H4 (cell line): ENCODE results near the gene COL28A1. TPM values are rescaled to one million over a fixed set of nuclear protein-coding genes. Genes with fewer than 3 reads are reported as not detected.

Experiments used
- DNase-seq: peaks from one replicate; pipeline ENCODE4 v3.0.0-alpha.2; 2015; ENCODE audit warnings: low spot score
- total RNA-seq: library from RNA; depleted of rRNA; stranded (reverse); fragments of >200 nt; shearing (Covaris generic); gene quantifications from 2 replicates; pipeline ENCODE4 v1.2.3, GENCODE V29; 2014; rRNA removed

COL28A1 gene
- total RNA-seq, 1 experiment from 2014 or later = not detected

DNA sequence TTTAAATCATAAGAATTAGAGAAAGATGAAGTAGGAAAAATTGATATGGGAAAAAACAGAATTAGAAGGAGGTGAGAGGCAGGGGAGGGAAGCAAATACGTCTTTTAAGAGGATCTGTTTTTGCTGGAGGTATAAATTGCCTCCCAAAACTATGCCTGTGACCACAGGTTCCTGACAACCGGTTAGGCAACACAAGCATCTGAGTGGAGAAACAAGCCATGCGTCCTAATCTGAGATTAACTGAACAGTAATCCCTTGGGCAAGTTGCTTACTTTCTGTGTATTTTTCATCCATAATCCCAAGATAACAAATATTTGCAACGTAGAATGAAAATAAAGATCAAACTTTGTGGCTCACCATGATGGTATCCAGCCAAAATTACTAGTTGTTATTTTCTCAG lies 204.2 kb downstream of the COL28A1 start:
- no peak for DNase-seq

DNA sequence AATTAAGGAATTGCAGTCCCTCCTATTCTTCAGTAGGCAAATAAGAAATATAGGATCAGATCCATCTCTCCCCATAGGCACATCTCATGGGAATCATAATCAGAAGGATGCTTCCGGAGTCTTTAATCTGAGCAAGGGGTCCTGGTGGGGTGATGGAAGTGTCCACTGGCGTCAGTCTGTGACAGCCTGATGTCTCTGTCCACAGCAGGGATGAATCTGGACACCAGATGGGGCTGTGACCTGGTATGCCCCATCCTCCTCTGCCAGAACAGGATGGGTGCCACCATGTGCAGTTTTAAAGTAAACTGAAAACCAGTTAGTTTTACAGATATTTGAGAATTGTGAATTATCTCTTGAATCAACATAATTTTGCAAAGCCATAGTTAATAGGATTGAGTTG lies 204.7 kb downstream of the COL28A1 start:
- DNase-seq = no peak

DNA sequence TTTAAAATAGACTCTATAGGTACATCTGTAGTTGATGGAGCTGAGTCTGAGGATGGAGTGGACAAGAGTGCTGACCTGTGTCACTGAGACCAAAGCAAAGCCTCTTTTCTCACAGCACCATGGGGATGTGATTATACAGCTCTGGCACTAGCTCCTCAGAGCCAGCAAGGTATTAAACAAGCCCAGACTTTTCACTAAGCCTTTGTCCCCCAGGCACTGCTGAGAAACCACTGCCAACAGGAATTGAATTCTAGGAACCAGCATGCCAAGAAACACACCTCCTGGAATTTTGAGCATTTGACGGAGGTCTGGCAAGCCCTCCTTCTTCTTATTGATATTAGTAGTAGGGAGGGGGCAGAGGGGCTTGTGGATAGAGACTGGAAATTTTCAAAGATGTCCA lies 206.3 kb downstream of the COL28A1 start:
- DNase-seq = no peak

DNA sequence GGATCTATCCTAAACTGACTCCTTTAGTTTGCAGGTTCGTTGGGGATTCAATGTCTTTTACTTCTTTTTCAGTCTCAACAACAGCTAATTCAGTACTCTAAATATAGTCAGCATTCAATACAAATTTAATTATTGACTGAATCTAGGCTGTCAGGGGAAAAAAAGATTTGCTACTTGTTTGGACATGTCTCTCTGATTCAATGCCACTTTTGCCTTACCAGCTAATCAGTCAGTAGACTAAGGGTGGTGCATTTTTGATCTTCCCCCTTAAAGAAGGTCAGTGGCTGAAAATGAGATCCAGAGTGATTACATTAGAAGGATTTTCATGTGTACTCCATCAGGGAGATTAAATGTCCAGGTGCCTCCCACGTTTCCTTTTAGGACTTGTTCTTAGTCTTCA lies 208.2 kb downstream of the COL28A1 start:
- no peak for DNase-seq

DNA sequence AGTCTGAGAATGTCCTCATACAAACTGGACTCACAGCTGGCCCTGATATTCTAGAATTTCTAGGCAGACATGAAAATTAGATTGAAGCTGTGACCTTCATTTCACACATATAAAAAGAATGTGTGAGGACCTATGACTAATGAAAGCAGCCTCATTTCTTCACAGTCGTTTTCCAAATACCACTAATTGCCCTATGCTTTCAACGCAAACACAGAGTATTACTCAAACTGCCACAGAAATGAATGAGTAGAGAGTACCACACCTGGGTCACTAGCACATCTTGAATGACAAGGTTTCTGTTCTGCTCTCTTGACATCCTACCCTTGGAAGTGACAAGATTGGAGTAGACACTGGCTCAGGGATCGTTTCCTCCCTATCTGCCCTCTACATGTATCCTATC lies 211.0 kb downstream of the COL28A1 start:
- DNase-seq = no peak

DNA sequence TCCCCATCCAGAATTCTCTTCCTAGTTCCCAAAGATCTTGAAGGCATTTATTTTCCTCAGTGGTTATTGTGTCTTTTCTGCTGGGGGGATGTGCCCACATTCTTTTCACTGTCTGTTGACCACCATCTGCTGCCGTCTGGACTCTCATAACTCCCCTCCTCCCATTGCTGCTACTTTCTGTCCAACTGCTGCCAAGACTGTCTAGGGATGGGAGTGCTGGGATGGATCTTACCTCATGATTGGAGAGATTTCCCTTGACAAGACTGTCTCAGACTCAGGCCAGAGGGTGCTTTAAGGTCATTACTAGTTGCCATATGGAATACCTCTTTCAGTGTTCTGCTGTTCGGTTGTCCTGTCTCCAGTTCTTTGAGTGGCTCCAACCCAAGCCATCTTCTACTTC lies 211.8 kb downstream of the COL28A1 start:
- DNase-seq = no peak

DNA sequence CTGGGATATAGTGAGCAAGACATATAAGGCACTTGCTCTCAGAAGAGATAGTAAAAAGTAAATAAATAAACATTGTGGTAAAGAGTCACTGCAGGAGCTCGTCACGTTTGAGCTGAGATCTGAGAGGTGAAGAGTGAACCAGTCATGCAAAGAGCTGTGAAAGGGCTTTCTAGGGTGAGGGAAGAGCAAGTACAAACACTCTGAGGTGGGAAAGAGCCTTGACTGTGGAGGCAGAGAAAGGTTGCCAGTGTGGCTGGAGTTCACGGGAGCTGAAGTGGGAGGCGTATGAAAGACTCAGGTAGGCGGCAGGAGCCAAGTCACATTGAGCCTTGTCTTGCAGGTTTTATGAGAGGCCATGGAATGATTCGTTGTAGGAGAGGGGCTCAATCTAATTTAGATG lies 212.3 kb downstream of the COL28A1 start:
- no peak for DNase-seq

GRCh38 chr7:7321681-7322080 lies 214.0 kb downstream of the COL28A1 start:
- DNase-seq = no peak

DNA sequence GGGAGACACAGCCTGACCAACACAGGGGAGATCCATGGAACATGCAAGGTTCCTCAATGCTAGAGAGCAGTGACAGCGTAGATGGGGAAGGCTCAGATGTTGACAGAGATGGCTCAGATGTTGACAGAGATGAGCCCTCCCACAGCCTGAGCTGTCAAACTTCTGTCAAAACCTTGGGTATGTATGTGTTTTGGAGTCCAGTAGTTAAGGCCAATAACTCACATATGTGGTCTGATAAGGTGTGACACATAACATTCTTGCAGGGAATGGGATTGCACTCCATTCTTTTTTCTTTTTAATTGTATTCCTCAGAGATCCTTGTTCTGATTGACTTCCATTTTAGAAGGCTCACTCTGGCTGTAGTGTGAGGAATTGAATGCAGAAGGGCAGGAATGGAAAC lies 217.1 kb downstream of the COL28A1 start:
- DNase-seq = no peak

DNA sequence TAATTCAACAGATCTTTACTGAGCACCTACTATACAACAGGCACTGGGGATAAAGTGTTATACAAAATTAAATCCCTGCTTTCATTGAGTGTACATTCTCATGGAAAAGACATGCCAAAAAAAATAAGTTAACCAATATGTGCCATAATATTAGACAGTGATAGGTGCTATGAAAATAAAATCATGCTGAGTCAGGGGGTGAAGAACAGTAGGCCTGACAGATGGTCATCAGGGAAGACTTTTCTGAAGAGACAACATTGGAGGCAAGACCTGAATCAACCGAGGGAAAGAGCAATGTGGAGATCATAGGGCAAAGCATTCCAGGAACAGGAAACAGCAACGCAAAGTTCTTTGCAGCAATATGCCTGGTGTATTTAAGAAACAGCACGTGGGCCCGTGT lies 217.8 kb downstream of the COL28A1 start:
- DNase-seq = no peak

GRCh38 chr7:7315851-7316250 lies 219.8 kb downstream of the COL28A1 start:
- no peak for DNase-seq

GRCh38 chr7:7312323-7312722 lies 223.3 kb downstream of the COL28A1 start:
- no peak for DNase-seq

DNA sequence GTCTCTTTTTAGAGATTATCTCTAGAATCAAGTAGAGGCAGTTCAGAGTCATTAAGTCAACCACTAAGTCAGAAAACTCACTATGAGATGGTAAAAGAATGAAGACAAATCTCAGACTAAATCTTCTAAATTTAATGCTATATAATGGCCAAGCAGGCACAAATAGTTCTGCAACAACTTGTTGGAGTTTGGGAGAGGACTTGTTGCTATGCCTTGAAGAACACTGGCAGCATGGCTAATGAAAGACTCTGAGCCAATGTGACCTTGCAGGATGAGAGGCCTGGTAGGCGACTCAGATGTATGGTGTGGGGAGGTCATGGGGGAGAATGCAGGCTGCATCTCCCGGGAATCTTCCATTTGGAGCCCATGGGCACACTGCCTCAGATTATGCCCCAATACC lies 224.7 kb downstream of the COL28A1 start:
- no peak for DNase-seq

DNA sequence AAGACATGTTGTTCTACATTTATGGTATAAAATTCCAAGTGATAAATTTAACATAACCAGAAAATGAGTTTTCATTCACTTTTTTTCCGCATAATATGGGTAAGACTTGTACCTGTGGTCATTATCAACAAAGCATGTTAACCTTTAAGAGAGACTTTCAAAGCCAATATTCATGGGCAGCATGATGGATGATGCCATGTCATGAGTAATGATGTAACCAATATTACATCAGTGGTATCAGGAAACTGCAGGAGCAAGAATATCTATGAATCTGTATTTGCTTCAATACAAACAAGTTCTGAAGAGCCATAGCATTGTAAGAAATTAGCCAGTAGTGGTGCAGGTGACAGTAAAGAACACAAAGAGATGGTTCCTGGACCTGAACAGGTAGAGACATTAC lies 226.5 kb downstream of the COL28A1 start:
- DNase-seq = no peak

Other genes starting within 250 kb of the COL28A1 start
- gene MIOS, start 31.0 kb upstream of the COL28A1 start, total RNA-seq = 46.1 and 52.8 TPM in 2 replicates
- gene UMAD1, start 104.9 kb upstream of the COL28A1 start, total RNA-seq = 46.4 and 65.9 TPM in 2 replicates
- 228 and 233 TPM in 2 replicates for gene RPA3, start 182.7 kb upstream of the COL28A1 start, total RNA-seq